Thyroid gland (tissue), 4 donors: ENCODE results near the gene ADGRE3. TPM values are rescaled to one million over a fixed set of nuclear protein-coding genes. Genes with fewer than 3 reads are reported as not detected.
"Not testable (repeated sequence)": the region's sequence is repeated elsewhere in the genome, so short reads cannot be mapped to it uniquely, and the experiment has no call there.

ENCODE experiments used
- DNase-seq, 2 donors: peaks; one replicate each; pipeline ENCODE4 v3.0.0-alpha.2; 2019
- H3K27ac ChIP-seq, 3 donors: fragments of 200-600 bp; sonication (generic); 1 replicate in 2 of 3; 2 replicates in 1 of 3; pipeline ENCODE4 v1.5.1; 2016 to 2019; ENCODE audit warnings: mild to moderate bottlenecking in 1 of 3, moderate library complexity in 1 of 3
- H3K27me3 ChIP-seq: fragments of 200-600 bp; sonication (generic); one replicate; pipeline ENCODE4 v1.5.1; 2019
- H3K36me3 ChIP-seq, 2 donors: fragments of 200-600 bp; sonication (generic); one replicate each; pipeline ENCODE4 v1.5.1; 2016 to 2019
- H3K4me1 ChIP-seq, 2 donors: fragments of 200-600 bp; sonication (generic); one replicate each; pipeline ENCODE4 v1.5.1; 2017 to 2019
- H3K4me3 ChIP-seq, 3 donors: fragments of 200-600 bp; sonication (generic); replicated peaks in 1 of 3; 1 replicate in 2 of 3; 2 replicates in 1 of 3; pipeline ENCODE4 v1.5.1; 2016; ENCODE audit warnings: mild to moderate bottlenecking in 1 of 3
- H3K9me3 ChIP-seq: fragments of 200-600 bp; sonication (generic); one replicate; pipeline ENCODE4 v1.5.1; 2017
- POLR2A ChIP-seq, 2 donors: fragments of 450-650 bp; IDR thresholded peaks; one replicate each; pipeline ENCODE4 v1.6.1; 2017; ENCODE audit warnings: antibody characterized with exemption in 2 of 2, mild to moderate bottlenecking in 2 of 2, moderate library complexity in 1 of 2
- WGBS, 2 donors: methylation state at CpG; one replicate each; pipeline ENCODE4 v1.1.5; 2017; 5-methylcytosine and 5-hydroxymethylcytosine counted together
- intact Hi-C: fragments of 100-400 bp; cut with DNase I; formaldehyde crosslinking; loops from one replicate; pipeline ENCODE4 v1.15.1; 2023
- total RNA-seq, 4 donors: library from RNA; depleted of rRNA; stranded (reverse); fragments of >200 nt; gene quantifications; one replicate each; pipeline ENCODE4 v1.2.3, GENCODE V29; 2016
- TF ChIP-seq, protein P1 (sequence below), 6 experiments: fragments of 200-600 bp in 3 of 6; fragments of 450-650 bp in 3 of 6; sonication (generic) in 3 of 6; IDR thresholded peaks; one replicate each; pipeline ENCODE4 v1.5.1; 2016 to 2019; ENCODE audit warnings: antibody characterized with exemption in 6 of 6, mild to moderate bottlenecking in 2 of 6, inconsistent platforms in 1 of 6, moderate library complexity in 1 of 6

Gene ADGRE3
- total RNA-seq, 4 donors from 2014 or later, result 0.24 TPM; not detected in 3

GRCh38 chr19:14648506-14648905 lies 26.1 kb downstream of the ADGRE3 start:
- intact Hi-C loops, result no loop called here
- 85 to 92% methylated on average over 2 of the region's 2 CpGs for WGBS, 2 donors
- no peaks in the 10 kb centered on the region for H3K36me3 ChIP-seq
- no peaks in the 10 kb centered on the region for H3K27me3 ChIP-seq
- no peak for TF ChIP-seq POLR2A (IDR thresholded peaks at IDR 0.05)
- TF ChIP-seq, protein P1, sequence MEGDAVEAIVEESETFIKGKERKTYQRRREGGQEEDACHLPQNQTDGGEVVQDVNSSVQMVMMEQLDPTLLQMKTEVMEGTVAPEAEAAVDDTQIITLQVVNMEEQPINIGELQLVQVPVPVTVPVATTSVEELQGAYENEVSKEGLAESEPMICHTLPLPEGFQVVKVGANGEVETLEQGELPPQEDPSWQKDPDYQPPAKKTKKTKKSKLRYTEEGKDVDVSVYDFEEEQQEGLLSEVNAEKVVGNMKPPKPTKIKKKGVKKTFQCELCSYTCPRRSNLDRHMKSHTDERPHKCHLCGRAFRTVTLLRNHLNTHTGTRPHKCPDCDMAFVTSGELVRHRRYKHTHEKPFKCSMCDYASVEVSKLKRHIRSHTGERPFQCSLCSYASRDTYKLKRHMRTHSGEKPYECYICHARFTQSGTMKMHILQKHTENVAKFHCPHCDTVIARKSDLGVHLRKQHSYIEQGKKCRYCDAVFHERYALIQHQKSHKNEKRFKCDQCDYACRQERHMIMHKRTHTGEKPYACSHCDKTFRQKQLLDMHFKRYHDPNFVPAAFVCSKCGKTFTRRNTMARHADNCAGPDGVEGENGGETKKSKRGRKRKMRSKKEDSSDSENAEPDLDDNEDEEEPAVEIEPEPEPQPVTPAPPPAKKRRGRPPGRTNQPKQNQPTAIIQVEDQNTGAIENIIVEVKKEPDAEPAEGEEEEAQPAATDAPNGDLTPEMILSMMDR (IDR thresholded peaks at IDR 0.05), result no peak
- no peak overlapping the region for H3K27ac ChIP-seq
- no peak overlapping the region for H3K4me3 ChIP-seq
- DNase-seq, result no peak
- no peaks in the 10 kb centered on the region for H3K4me1 ChIP-seq
- H3K9me3 ChIP-seq, result no peaks in the 10 kb centered on the region

DNA sequence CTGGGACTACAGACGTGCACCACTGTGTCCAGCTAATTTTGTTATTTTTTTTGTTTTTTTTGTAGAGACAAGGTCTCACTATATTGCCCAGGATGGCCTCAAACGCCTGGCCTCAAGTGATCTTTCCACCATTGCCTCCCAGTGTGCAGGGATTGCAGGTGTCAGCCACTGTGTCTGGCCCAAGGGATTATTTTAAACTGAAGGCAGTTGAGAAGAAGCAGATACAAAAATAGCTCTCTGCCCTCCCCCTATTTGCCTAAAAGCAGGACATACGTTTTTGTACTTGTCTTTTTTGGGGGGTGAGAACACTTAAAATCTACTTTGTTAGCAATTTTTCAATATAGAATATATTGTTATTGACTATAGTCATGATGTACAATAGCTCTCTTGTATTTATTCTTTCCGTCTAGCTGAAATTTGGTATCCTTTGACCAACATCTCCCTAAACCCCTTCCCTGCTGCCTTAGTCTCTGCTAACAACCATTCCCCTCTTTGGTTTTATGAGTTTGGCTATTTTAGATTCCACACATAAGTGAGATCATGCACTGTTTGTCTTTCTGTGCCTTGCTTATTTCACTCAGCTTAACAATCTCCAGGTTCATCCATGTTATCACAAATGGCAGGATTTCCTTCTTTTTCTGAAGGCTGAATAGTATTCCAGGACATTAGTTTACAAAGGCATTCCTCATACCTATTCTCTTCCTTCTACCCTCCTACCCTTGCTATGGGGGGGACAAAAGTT lies 34.9 kb downstream of the ADGRE3 start:
- Histone ChIP-seq H3K9me3 (no peaks in the 10 kb centered on the region), H3K36me3 (no peaks in the 10 kb centered on the region), H3K4me3 (no peak overlapping the region), H3K27ac (no peak overlapping the region), H3K4me1 (no peaks in the 10 kb centered on the region), H3K27me3 (no peaks in the 10 kb centered on the region)
- TF ChIP-seq POLR2A (IDR thresholded peaks at IDR 0.05), result no peak
- TF ChIP-seq, protein P1 (IDR thresholded peaks at IDR 0.05), result no peak
- intact Hi-C loops, result no loop called here
- no peak for DNase-seq
- WGBS, 2 donors, result 47 to 54% methylated on average over 4 of the region's 4 CpGs

DNA sequence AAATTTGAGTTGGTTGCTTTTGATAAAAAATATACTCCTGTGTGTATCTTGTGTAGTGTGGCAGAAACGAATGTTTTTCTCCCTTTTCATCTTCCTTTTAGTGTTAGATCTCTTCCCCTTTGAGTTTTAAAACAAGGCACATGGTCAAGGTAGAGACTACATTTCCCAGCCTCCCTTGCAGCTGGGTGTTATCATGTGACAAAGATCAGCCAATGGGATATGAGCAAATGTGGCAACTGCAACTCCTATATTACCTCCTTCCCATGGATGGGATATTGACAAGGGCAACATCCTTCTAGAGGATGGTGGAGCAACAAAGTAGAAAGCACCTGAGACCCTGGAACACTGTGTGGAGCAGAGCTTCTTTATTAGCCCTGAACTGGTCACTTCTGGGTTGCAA lies 42.4 kb downstream of the ADGRE3 start:
- no peaks in the 10 kb centered on the region for H3K27me3 ChIP-seq
- no peaks in the 10 kb centered on the region for H3K36me3 ChIP-seq
- 7 to 18% methylated on average over 1 of the region's 1 CpG for WGBS, 2 donors
- no peak overlapping the region for H3K27ac ChIP-seq
- no peaks in the 10 kb centered on the region for H3K9me3 ChIP-seq
- no peaks in the 10 kb centered on the region for H3K4me1 ChIP-seq
- H3K4me3 ChIP-seq, result no peak overlapping the region
- no peak for DNase-seq
- intact Hi-C loops, result no loop called here
- TF ChIP-seq, protein P1 (IDR thresholded peaks at IDR 0.05), result no peak
- no peak for TF ChIP-seq POLR2A (IDR thresholded peaks at IDR 0.05)

DNA sequence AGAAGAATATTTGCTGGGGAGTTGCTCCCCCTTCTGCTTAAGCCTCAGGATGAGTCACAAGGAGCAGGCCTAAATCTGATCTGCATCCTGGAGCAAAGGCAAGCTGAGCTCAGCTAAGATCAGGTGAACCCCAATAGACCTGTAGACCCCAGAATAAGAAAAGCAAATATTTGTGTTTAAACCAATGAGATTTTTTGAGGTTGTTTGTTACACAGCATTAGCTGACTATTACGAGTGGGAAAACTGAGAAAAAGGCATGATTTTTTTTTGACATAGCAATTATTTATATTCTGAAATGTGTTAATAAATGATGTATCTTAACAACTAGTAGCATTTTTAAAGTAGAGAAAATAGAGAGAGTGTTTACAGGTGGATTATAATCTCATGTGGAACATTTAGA lies 45.1 kb downstream of the ADGRE3 start:
- no peak overlapping the region for H3K4me3 ChIP-seq
- H3K4me1 ChIP-seq, result no peaks in the 10 kb centered on the region
- no peaks in the 10 kb centered on the region for H3K9me3 ChIP-seq
- H3K27ac ChIP-seq, result no peak overlapping the region
- H3K36me3 ChIP-seq, result no peaks in the 10 kb centered on the region
- TF ChIP-seq, protein P1 (IDR thresholded peaks at IDR 0.05), result no peak
- no peak for TF ChIP-seq POLR2A (IDR thresholded peaks at IDR 0.05)
- H3K27me3 ChIP-seq, result no peaks in the 10 kb centered on the region
- 87 to 96% methylated on average over 1 of the region's 1 CpG for WGBS, 2 donors
- intact Hi-C loops, result no loop called here
- DNase-seq, result no peak

DNA sequence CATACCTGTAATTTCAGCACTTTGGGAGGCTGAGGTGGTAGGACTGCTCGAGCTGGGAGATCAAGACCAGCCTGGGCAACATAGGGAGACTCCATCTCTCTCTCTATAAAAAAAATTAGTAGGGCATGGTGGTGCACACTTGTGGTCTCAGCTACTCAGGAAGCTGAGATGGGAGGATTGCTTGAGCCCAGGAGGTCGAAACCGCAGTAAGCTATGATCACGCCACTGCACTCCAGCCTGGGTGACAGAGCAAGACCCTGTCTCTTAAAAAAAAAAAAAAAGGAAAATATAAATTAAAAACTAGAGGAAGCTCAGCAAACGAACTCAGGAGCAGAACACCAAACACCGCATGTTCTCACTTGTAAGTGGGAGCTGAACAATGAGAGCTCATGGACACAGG lies 50.2 kb downstream of the ADGRE3 start:
- 73 to 78% methylated on average over 6 of the region's 6 CpGs for WGBS, 2 donors
- intact Hi-C loops, H3K4me3 ChIP-seq, H3K9me3 ChIP-seq, H3K27me3 ChIP-seq, DNase-seq, H3K36me3 ChIP-seq, H3K27ac ChIP-seq, H3K4me1 ChIP-seq: not testable (repeated sequence)
